Brain microvascular endothelial cell (primary cell): ENCODE data around the gene ARF3.

Experiments
- DNase-seq: peaks from one replicate; pipeline ENCODE4 v3.0.0-alpha.2; 2020
- H3K27ac ChIP-seq: fragments of 250-450 bp; sonication (Bioruptor Pico); 2 replicates; pipeline ENCODE4 v1.5.1; 2020; ENCODE audit warnings: mild to moderate bottlenecking, moderate library complexity
- H3K27me3 ChIP-seq: fragments of 250-450 bp; sonication (Bioruptor Pico); replicated peaks from 2 replicates; pipeline ENCODE4 v1.5.1; 2020; ENCODE audit warnings: mild to moderate bottlenecking
- H3K36me3 ChIP-seq: fragments of 250-450 bp; sonication (Bioruptor Pico); replicated peaks from 2 replicates; pipeline ENCODE4 v1.5.1; 2020; ENCODE audit warnings: mild to moderate bottlenecking
- H3K4me3 ChIP-seq: 2 replicates; pipeline ENCODE4 v1.5.1; 2011; ENCODE audit warnings: low read depth, mild to moderate bottlenecking, control low read depth, low read length, moderate library complexity
- in situ Hi-C: cut with HindIII; loops from 2 replicates; pipeline ENCODE4 v1.10.0; 2017; ENCODE audit warnings: low sequenced_read_pairs, low pct_ligation_motif_present
- TF ChIP-seq, protein P1 (sequence below): IDR thresholded peaks from 2 replicates; pipeline ENCODE4 v1.5.1; 2011; ENCODE audit warnings: low read depth, mild to moderate bottlenecking, moderate library complexity, low read length, control low read depth, inconsistent platforms; ENCODE audit errors: missing control alignments

ARF3 gene

DNA sequence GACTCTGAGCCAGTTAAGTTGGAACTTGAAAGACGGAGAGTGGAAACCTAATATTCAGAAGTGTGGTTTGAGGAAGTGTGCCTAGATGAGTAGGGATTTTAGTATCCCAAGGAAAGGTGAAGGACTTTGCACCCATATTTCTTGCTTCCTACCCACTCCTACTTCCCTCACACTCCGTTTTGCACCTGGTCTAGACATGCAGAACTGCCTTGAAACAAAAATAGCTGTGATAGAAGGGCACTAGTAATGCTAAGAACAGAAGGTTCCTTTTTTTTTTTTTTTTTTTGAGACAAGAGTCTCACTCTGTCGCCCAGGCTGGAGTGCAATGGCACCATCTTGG is 732 bp upstream of the ARF3 start:
- no peak overlapping the region for H3K27ac ChIP-seq

DNA sequence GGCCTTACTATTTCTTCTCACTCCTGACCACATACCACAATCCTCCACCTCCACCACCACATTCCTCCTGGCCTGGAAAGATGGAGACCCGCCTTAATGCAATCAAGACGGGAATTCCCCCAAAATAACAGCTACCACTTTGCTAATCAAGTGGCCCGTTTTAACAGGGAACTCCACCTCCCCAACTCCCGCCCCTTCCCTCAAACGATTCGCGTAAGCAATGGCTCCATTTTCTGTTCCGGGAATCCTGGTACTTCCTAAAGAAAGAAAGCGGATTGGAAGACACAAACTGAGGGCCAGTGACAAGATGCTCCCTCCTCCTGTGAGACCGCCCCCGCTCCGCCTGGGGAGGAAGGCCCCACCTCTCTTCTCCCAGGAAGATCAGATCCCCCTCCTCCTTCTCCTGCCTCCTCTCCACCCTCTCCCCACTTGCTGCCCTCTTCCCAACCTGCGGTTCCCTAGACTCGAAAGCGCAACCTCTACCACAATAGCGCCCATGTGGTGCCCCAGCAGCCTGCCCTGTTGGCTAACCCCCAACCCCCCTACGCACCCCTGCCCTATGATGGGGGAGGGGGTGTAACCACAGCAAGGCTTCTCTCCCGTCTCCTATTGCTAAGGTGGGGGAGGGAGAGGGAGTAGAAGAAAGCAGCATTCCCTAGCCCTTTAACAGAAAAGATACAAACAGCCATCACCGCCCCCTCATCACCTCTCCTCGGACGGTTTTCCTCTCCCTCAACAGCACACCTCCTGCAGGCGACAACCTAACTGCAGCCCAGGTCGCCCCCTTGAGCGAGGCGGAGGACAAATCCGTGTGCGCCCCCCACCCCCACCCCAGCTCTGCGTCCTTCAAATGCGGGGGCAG is 777 bp downstream of the ARF3 start:
- in situ Hi-C loops, result no loop called here
- DNase-seq, result peak; percentile 95
- TF ChIP-seq, protein P1, sequence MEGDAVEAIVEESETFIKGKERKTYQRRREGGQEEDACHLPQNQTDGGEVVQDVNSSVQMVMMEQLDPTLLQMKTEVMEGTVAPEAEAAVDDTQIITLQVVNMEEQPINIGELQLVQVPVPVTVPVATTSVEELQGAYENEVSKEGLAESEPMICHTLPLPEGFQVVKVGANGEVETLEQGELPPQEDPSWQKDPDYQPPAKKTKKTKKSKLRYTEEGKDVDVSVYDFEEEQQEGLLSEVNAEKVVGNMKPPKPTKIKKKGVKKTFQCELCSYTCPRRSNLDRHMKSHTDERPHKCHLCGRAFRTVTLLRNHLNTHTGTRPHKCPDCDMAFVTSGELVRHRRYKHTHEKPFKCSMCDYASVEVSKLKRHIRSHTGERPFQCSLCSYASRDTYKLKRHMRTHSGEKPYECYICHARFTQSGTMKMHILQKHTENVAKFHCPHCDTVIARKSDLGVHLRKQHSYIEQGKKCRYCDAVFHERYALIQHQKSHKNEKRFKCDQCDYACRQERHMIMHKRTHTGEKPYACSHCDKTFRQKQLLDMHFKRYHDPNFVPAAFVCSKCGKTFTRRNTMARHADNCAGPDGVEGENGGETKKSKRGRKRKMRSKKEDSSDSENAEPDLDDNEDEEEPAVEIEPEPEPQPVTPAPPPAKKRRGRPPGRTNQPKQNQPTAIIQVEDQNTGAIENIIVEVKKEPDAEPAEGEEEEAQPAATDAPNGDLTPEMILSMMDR, result peak; percentile 15
- H3K27me3 ChIP-seq, result no peaks in the 10 kb centered on the region
- H3K4me3 ChIP-seq, result peak overlapping the region; percentile 99
- H3K36me3 ChIP-seq, result peaks cover 25% of the 10 kb centered on the region
- H3K27ac ChIP-seq, result peak overlapping the region; percentile 80

More for the DNA sequence above, 732 bp upstream of the ARF3 start:
- TF ChIP-seq, protein P1, result no peak
- in situ Hi-C loops, result no loop called here
- H3K4me3 ChIP-seq, result no peak overlapping the region
- no peaks in the 10 kb centered on the region for H3K27me3 ChIP-seq
- H3K36me3 ChIP-seq, result peaks cover 18% of the 10 kb centered on the region
- no peak for DNase-seq

DNA sequence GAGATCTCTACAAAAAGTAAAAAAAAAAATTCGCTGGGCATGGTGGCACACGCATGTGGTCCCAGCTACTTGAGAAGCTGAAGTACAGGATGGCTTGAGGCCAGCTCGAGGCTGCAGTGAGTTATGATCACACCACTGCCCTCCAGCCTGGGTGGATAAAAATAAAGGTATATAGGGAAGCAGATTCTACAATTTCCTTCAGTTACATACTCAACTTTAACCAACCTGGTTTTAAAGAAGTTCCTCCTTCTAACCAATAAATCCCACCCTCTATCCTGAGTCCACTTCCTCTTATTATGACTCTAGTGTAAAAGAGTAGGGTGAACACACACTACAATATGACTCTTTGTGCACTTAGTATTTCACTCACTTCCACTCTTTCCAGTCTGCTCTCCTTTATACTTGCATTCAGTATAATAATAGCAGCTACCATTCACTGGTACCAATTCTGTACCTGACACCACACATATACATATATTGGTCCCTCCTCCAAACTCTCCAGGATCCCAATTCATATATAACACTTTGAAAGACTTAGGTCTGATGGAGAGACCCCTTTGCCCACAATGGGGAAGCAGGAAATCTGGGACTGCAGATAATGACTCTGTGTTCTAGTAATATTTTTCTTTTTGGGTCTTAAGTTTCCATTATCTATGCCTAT is 2.3 kb downstream of the ARF3 start:
- H3K4me3 ChIP-seq, result no peak overlapping the region
- TF ChIP-seq, protein P1, result no peak
- in situ Hi-C loops, result no loop called here
- no peak for DNase-seq
- no peaks in the 10 kb centered on the region for H3K27me3 ChIP-seq
- H3K27ac ChIP-seq, result no peak overlapping the region
- H3K36me3 ChIP-seq, result peaks cover 25% of the 10 kb centered on the region

DNA sequence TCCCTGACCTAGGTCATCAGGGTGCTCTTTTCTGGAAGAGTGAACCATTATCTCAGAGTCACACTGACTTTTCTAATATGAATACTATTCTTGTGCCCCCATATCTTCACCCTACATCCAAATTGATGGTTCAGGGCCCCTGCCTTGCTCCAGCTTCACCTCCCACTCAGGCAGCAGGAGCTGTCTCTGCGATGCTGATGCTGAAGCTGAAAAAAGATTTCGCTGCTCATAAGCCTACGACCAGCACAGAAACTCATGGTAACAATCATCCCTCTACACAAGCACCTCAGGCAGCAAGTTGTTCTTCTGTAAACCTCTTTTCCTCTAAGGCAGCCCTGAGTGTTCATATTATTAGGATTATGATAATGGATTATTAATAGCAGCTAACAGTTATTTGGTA is 3.2 kb downstream of the ARF3 start:
- H3K27me3 ChIP-seq, result no peaks in the 10 kb centered on the region
- peaks cover 28% of the 10 kb centered on the region for H3K36me3 ChIP-seq
- no peak for DNase-seq
- no peak overlapping the region for H3K4me3 ChIP-seq
- TF ChIP-seq, protein P1, result no peak
- in situ Hi-C loops, result no loop called here
- H3K27ac ChIP-seq, result no peak overlapping the region

- Histone ChIP-seq H3K4me3 (no peak overlapping the region), H3K36me3 (peaks cover 29% of the 10 kb centered on the region), H3K27me3 (no peaks in the 10 kb centered on the region), H3K27ac (no peak overlapping the region)
- TF ChIP-seq, protein P1, result no peak
- DNase-seq, result no peak
- in situ Hi-C loops, result no loop called here
Measured at GRCh38 chr12:48952691-48953090, 4.6 kb downstream of the ARF3 start.
